Endometrial microvascular endothelial cells (primary cell): ENCODE measurements around the gene SZT2. TPM values are rescaled to one million over a fixed set of nuclear protein-coding genes. Genes with fewer than 3 reads are reported as not detected.

Source experiments
- in situ Hi-C: cut with HindIII; loops from 2 replicates; pipeline ENCODE4 v1.10.0; 2017; ENCODE audit warnings: low sequenced_read_pairs, low pct_unique_long_range_greater_than_20kb; ENCODE audit errors: inconsistent ontology term
- total RNA-seq: library from RNA; depleted of rRNA; stranded (reverse); fragments of >200 nt; gene quantifications from one replicate; pipeline ENCODE4 v1.2.3, GENCODE V29; 2015; ENCODE audit errors: inconsistent ontology term

The SZT2 gene
- total RNA-seq, 1 donor from 2014 or later: 10.9 TPM

- in situ Hi-C loops: no loop called here
Observed at GRCh38 chr1:43415901-43416300, 26.2 kb downstream of the SZT2 start.

GRCh38 chr1:43418858-43419257 lies 29.2 kb downstream of the SZT2 start:
- in situ Hi-C loops: no loop called here

DNA sequence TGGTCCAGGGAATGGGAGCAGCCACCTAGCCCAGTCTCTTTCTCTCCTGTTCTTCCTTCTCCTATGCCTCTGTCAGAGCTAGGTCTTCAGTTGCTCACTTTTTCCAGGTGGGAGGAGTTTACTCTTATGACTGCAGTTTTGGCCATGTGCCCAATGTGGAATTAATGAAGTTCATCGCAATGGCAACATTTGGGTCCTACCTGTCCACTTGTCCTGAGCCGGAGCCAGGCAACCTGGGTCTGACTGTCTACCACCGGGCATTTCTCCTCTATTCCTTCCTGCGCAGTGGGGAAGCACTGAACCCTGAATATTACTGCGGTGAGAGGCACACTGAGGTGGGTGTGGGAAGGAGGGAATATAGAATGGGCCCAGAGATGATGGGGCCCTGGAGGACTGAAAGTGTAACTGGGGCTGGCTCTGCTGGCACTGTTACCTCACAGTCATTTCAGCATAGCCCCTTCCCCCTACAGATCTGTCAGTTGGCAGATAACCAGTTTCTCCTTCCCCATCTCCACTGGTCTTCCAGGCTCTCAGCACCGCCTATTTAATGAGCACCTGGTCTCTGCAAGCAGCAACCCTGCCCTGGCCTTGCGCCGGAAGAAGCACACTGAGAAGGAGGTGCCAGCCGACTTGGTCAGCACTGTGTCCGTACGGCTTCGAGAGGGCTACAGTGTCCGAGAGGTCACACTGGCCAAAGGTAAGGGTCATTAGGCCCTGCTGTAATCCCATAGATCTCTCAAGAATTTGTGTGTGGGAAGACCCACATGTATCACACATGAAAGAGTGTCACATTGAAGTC lies 30.1 kb downstream of the SZT2 start:
- in situ Hi-C loops: no loop called here

GRCh38 chr1:43420874-43421273 lies 31.2 kb downstream of the SZT2 start:
- in situ Hi-C loops: no loop called here

DNA sequence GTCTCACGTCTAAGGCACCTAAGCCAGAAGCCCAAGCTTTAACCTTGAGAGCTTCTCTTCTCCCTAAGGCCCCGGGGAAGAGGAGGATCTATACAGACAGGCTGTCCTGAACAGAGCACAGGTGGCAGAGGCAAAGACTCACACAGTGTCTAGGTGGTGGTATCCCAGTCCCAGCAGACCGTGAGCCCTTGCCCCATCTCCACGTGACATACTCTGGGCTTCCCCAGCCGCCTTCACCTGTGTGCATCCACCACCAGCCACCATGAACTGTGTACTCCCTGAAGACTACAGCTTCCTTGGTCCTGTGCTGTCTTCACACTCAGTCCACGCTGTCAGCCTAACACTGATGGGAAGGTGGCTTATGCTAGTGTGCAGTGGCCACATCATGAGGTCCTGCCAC lies 31.7 kb downstream of the SZT2 start:
- in situ Hi-C loops: no loop called here

DNA sequence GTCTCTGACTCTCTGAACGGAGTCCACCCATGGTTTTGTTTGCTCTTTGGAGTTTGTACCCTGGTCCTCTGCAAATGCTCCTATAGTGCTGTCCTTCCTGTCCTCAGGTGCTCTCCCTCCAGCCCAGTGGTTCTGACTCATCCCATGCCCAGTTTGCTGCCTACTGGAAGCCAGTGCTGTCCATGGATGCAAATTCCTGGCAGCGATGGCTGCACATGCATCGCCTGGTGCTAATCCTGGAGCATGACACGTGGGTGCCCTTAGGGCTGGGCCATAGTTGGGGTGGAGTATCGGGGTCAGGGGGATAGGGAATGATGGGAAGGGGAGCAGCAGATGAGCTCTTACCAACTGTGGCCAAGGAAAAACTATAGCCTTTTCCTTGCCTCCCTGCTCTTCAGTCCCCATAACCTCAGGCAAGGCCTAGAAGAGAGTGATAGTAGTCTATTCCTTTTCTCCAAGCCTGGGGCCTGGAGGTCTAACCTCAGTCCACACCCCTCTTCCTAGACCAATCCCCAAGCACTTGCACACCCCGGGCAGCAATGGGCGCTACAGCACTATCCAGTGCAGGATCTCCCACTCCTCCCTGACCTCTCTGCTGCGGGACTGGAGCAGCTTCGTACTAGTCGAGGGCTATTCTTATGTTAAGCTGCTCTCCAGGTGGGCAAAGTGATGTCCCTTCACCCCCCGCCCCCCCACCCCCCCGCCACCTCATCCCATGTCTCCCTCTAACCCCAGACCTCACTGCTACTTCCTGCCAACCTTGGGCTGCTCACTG lies 32.5 kb downstream of the SZT2 start:
- in situ Hi-C loops: no loop called here

DNA sequence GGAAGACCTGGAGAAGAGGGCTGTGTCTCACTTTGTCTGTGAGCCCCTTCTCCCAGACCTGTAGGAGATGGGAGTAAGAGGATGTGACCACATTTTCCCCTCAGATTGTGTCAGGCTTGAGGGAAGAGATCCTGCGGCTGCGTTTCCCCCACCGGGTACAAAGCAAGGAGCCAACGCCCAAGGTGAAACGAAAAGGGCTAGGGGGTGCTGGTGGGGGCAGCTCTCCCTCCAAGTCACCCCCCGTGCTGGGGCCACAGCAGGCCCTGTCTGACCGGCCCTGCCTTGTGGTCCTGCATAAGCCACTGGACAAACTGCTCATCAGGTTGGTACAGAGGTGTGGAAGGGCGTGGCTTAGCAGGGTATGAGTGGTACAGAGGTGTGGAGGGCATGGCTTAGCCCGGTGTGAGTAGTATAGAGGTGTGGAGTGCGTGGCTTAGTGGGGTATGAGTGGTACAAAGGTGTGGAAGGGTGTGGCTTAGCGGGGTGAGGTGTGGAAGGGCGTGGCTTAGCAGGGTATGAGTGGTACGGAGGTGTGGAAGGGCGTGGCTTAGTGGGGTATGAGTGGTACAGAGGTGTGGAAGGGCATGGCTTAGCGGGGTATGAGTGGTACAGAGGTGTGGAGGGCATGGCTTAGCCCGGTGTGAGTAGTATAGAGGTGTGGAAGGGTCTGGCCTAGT lies 33.4 kb downstream of the SZT2 start:
- in situ Hi-C loops: no loop called here

GRCh38 chr1:43423672-43424550 lies 34.2 kb downstream of the SZT2 start:
- in situ Hi-C loops: no loop called here

GRCh38 chr1:43425045-43425444 lies 35.3 kb downstream of the SZT2 start:
- in situ Hi-C loops: no loop called here

- in situ Hi-C loops: no loop called here
Observed at GRCh38 chr1:43426221-43426620, 36.5 kb downstream of the SZT2 start.

GRCh38 chr1:43427524-43427923 lies 37.8 kb downstream of the SZT2 start:
- in situ Hi-C loops: no loop called here

DNA sequence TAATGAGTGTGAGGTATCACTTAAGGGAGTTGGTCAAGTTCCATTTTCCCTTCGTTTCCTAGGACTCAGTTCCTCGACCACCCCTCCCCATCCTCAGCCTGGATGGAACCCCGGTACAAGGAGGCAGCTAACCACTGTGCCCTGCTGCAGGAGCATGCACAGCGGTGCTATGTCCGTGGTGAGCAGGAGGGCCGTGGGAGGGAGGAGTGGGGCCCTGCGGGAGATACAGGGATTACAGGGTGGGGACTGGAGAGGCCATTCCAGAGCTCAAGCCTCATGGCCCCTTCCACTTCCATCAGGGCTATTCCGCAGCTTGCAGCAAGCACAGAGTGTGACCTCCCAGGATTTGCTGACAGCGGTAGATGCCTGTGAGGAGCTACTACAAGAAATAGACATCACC lies 38.2 kb downstream of the SZT2 start:
- in situ Hi-C loops: no loop called here

DNA sequence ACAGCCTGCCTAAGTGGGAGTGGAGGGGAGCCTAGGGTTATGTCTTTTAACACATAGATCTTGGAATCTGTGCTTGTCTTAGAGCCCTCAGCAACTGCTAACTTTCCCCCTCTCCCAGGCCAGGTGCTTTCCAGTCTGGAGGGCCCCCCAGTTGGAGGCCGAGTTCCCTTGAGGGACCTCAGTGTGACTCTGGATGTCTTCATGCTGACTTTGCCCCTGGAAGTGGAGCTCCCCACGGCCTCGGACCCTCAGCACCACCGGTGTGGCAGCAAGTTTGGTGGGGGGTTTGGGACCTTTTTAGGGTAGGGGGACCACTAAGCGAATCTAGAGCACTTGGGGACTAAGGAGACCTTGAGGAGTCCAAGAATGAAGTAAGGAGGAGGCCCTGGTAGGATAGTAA lies 41.1 kb downstream of the SZT2 start:
- in situ Hi-C loops: no loop called here

GRCh38 chr1:43431676-43432075 lies 42.0 kb downstream of the SZT2 start:
- in situ Hi-C loops: no loop called here

DNA sequence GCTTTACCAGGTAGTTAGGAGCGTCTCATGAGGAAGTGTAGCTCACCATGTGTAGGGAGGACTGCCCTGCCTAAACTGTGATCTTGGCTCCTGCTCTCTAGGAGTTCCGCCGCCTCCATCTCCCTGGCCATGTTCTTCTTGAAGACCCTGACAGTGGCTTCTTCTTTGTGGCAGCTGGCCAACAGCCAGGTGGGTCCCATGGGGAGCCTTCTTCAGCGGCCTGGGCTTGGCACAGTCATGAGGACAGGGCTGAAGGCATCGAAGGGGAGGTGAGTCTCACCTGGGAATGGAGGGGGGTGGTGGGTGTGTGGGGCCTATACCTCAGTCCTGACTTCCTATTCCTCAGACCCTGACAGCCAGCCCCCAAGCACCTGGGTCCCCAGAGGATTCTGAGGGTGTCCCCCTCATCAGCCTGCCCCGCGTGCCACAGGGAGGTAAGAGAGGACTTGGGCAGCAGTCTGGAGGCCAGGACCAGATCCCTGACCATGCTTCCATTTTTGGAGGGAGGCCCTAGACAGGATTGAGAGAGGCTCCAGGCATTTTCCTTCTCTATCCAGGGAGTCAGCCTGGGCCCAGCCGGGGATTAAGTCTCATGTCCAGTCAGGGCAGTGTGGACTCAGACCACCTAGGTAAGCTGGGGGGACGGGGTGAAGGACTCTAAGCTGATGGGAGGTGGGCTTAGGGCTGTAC lies 42.6 kb downstream of the SZT2 start:
- in situ Hi-C loops: no loop called here

DNA sequence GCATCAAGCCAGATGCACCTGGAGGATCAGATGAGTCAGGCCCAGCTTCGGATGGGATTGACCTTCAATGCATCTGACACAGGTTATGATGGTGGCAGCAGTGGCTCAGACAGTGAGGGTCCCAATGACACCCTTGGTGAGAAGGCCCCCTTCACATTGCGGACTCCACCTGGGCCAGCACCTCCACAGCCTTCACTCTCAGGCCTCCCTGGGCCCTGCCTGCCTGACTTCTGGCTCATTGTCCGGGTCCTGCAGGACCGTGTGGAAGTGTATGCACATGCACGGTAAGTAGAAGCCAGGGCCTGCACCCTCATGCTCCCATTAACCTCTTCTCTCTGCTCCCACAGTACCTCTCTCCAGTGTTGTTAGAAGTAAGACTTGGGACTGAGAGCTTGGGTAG lies 43.2 kb downstream of the SZT2 start:
- in situ Hi-C loops: no loop called here

GRCh38 chr1:43434256-43434655 lies 44.6 kb downstream of the SZT2 start:
- in situ Hi-C loops: no loop called here
